ENCODE measurements around the gene TSGA10.

DNA sequence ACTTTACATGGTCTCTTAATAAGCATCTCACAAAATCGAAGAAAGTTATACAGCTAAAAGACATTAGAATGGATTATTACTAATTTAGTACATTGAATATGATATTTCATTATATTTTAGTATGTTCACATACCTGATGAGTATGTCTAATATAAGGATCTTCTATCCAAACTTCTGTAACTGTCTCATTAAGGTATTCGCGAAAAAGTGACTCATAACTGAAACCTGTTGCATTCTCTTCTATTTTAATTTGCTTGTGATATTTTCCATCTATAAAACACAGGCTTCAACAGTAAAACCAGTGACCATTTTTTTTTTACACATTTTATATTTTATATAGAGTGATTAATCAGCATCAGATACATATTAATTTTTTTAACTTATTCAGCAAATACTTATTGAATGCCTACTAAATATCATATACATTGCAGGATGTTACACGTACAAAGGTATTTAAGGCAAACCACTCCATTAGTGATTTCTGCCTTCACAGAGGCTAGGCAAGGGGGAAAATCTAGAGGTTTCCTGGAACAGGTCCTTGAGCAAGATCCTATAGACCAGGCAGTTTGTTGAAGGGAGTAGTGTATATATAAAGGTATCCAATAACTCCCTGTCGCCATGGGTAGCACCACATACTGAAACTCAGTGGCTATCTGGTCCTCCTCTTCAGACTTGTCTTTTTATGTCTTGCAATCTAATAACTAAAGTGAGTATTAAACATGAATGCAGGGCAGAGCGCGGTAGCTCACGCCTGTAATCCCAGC, 16.8 kb upstream of the TSGA10 start:
- TF ChIP-seq CTCF (IDR thresholded peaks at IDR 0.05 in 8 of 11, conservative IDR thresholded peaks at IDR 0.05 in 3 of 11), result no peak
- TF ChIP-seq POLR2AphosphoS5 (IDR thresholded peaks at IDR 0.05), result no peak
